Immature natural killer cell (primary cell): Measurements from ENCODE around the gene CHCHD6. TPM values are rescaled to one million over a fixed set of nuclear protein-coding genes. Genes with fewer than 3 reads are reported as not detected.

Source experiments
- polyA plus RNA-seq, 3 donors: library from polyadenylated mRNA; unstranded; fragments of 300-500 nt; fragmentation: Illumina TruSeq; gene quantifications; one replicate each; pipeline ENCODE4 v1.2.3, GENCODE V29; 2021

Gene CHCHD6
- polyA plus RNA-seq, 3 donors from 2014 or later: 9.7 to 12.9 (median 9.7) TPM

Other genes with a start within 250 kb of the CHCHD6 start
- 10 to 100 TPM in 2 of 3 donors, 1 to 10 TPM in 1; 9.6 to 17.2 (median 11.8) TPM for gene ZXDC, start 228.3 kb upstream of the CHCHD6 start, polyA plus RNA-seq
- gene UROC1, start 186.5 kb upstream of the CHCHD6 start, polyA plus RNA-seq: not detected
- under 1 TPM in 1 of 3 donors, not detected in 2; 0.67 TPM for gene CHST13, start 180.1 kb upstream of the CHCHD6 start, polyA plus RNA-seq
- not detected for gene C3orf22, start 145.3 kb upstream of the CHCHD6 start, polyA plus RNA-seq
- 1 to 10 TPM in 2 of 3 donors, not detected in 1; 1.4 to 3.5 TPM for gene TXNRD3, start 49.1 kb upstream of the CHCHD6 start, polyA plus RNA-seq